Measurements from ENCODE around the gene MEFV.

Gene MEFV

GRCh38 chr16:3242709-3243108, 13.7 kb downstream of the MEFV start:
- no peak for TF ChIP-seq CTCF (IDR thresholded peaks at IDR 0.05; ENCODE audit: borderline replicate concordance, control extremely low read depth, extremely low read depth, insufficient read depth, missing control alignments)
- no peak for DNase-seq (ENCODE audit: low spot score)
- in situ Hi-C loops (cut with MboI; ENCODE audit: low sequenced_read_pairs, unreplicated experiment) = no loop called here

GRCh38 chr16:3241761-3242160, 14.7 kb downstream of the MEFV start:
- no peak for TF ChIP-seq CTCF (IDR thresholded peaks at IDR 0.05; ENCODE audit: borderline replicate concordance, control extremely low read depth, extremely low read depth, insufficient read depth, missing control alignments)
- no peak for DNase-seq (ENCODE audit: low spot score)
- in situ Hi-C loops (cut with MboI; ENCODE audit: low sequenced_read_pairs, unreplicated experiment) = no loop called here

- TF ChIP-seq CTCF (IDR thresholded peaks at IDR 0.05; ENCODE audit: borderline replicate concordance, control extremely low read depth, extremely low read depth, insufficient read depth, missing control alignments) = no peak
- no peak for DNase-seq (ENCODE audit: low spot score)
- in situ Hi-C loops (cut with MboI; ENCODE audit: low sequenced_read_pairs, unreplicated experiment) = no loop called here
Observed at GRCh38 chr16:3235856-3236669, 20.4 kb downstream of the MEFV start.

- DNase-seq (ENCODE audit: low spot score) = peak; percentile 99
- TF ChIP-seq CTCF (IDR thresholded peaks at IDR 0.05; ENCODE audit: borderline replicate concordance, control extremely low read depth, extremely low read depth, insufficient read depth, missing control alignments) = no peak
- in situ Hi-C loops (cut with MboI; ENCODE audit: low sequenced_read_pairs, unreplicated experiment) = no loop called here
Observed at GRCh38 chr16:3234857-3235561, 21.4 kb downstream of the MEFV start, which contains the start of gene ZNF200. Gene ZNF200 (minus strand): TSS chr16:3235158. CDS start chr16:3233755, 1,403 bp downstream.

DNA sequence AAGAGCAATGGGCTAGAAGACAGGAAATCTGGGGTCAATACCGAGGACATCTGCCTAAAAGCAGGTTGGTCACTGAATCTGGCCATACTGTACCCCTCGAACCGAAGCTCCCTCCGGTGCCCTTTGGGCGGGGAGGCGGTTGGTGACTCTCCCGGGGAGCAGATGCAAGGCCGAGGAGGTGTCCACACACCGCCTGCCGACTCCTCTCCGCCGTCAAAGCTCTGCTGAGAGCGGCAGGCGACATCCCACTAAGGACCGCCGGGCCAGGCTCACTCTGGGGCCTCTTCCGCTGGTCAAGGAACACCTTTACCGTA, 21.9 kb downstream of the MEFV start:
- DNase-seq (ENCODE audit: low spot score) = no peak
- TF ChIP-seq CTCF (IDR thresholded peaks at IDR 0.05; ENCODE audit: borderline replicate concordance, control extremely low read depth, extremely low read depth, insufficient read depth, missing control alignments) = no peak
- in situ Hi-C loops (cut with MboI; ENCODE audit: low sequenced_read_pairs, unreplicated experiment) = no loop called here

DNA sequence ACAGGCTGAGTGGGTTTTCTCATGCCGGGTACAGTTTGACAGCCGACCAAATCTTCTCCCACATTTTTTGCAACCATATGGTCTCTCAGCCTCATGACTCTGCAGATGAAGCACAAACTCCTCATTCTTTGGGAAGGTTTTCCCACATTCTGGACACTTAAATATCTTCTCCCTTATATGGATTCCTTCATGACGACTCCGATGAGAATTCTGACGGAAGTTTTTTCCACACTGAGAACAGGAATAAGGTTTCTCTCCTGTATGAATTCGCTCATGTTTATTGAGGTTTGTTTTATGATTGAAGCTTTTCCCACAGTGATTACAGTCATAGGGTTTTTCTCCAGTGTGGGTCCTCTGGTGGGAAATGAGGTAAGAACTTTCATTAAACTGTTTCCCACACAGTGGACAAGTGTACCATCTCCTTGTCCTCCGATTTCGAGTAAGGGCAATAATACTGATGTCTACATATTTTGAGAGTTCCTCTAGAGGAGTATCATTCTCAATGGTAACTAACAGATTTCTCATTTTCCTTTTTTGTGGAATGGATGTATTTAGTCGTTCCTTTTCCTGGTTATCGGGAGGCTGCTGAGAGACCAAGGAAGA, 32.4 kb downstream of the MEFV start:
- in situ Hi-C loops (cut with MboI; ENCODE audit: low sequenced_read_pairs, unreplicated experiment) = no loop called here
- TF ChIP-seq CTCF (IDR thresholded peaks at IDR 0.05; ENCODE audit: borderline replicate concordance, control extremely low read depth, extremely low read depth, insufficient read depth, missing control alignments) = no peak
- no peak for DNase-seq (ENCODE audit: low spot score)
